Natural killer cell (primary cell): ENCODE measurements around the gene CNN1. TPM values are rescaled to one million over a fixed set of nuclear protein-coding genes. Genes with fewer than 3 reads are reported as not detected.
"Not testable (repeated sequence)": the region's sequence is repeated elsewhere in the genome, so short reads cannot be mapped to it uniquely, and the experiment has no call there.

Experiments used
- ATAC-seq, 3 donors: fragments of 150-1000 bp in 2 of 3; fragments of 200-7000 bp in 1 of 3; cut with Tn5 transposase; 1 replicate in 1 of 3; 2 replicates in 2 of 3; pipeline ENCODE4 v1.10.0; 2021; ENCODE audit warnings: mild to moderate bottlenecking in 2 of 3, moderate library complexity in 2 of 3
- DNase-seq, 2 donors: peaks; one replicate each; pipeline versions ENCODE4 v3.0.0 to v3.0.0-alpha.2; 2013 to 2021; ENCODE audit warnings: mixed read lengths in 1 of 2
- H3K27ac ChIP-seq: one replicate; pipeline ENCODE4 v1.5.1; 2013; ENCODE audit warnings: mild to moderate bottlenecking, low read length
- H3K27me3 ChIP-seq: one replicate; pipeline ENCODE4 v1.6.1; 2013; ENCODE audit warnings: low read length; ENCODE audit not compliant: control insufficient read depth, insufficient read depth
- H3K36me3 ChIP-seq: one replicate; pipeline ENCODE4 v1.6.1; 2013; ENCODE audit warnings: low read length; ENCODE audit not compliant: control insufficient read depth, insufficient read depth
- H3K4me1 ChIP-seq: one replicate; pipeline ENCODE4 v1.6.1; 2013; ENCODE audit warnings: low read length; ENCODE audit not compliant: control insufficient read depth, insufficient read depth
- H3K4me3 ChIP-seq: one replicate; pipeline ENCODE4 v1.5.1; 2013; ENCODE audit warnings: low read length
- H3K9me3 ChIP-seq: one replicate; pipeline ENCODE4 v1.6.1; 2013; ENCODE audit warnings: low read length; ENCODE audit not compliant: control insufficient read depth, insufficient read depth
- H3K27ac Mint-ChIP-seq, 2 donors: one replicate each; pipeline ENCODE4 v1.8.0; 2022; ENCODE audit warnings: mild to moderate bottlenecking in 2 of 2, mixed read lengths in 2 of 2, moderate library complexity in 1 of 2
- H3K27me3 Mint-ChIP-seq, 2 donors: one replicate each; pipeline ENCODE4 v1.8.0; 2022; ENCODE audit warnings: low read depth in 2 of 2, mixed read lengths in 2 of 2
- H3K36me3 Mint-ChIP-seq: one replicate; pipeline ENCODE4 v1.8.0; 2022; ENCODE audit warnings: mixed read lengths
- H3K4me1 Mint-ChIP-seq, 2 donors: one replicate each; pipeline ENCODE4 v1.8.0; 2022; ENCODE audit warnings: mixed read lengths in 2 of 2
- H3K4me3 Mint-ChIP-seq: one replicate; pipeline ENCODE4 v1.8.0; 2022; ENCODE audit warnings: mild to moderate bottlenecking, moderate library complexity, mixed read lengths
- H3K9me3 Mint-ChIP-seq, 2 donors: one replicate each; pipeline ENCODE4 v1.8.0; 2022; ENCODE audit warnings: mixed read lengths in 2 of 2
- WGBS: methylation state at CpG from one replicate; pipeline ENCODE4 v1.1.7; 2013; ENCODE audit warnings: missing lambda C conversion rate; ENCODE audit not compliant: insufficient coverage; 5-methylcytosine and 5-hydroxymethylcytosine counted together
- intact Hi-C: fragments of 100-400 bp; cut with micrococcal nuclease; formaldehyde crosslinking; loops from one replicate; pipeline ENCODE4 v1.14.2; 2022
- total RNA-seq, 4 donors: library from RNA; stranded (reverse); fragments of 120-200 nt in 1 of 4; gene quantifications; one replicate each; pipeline versions ENCODE4 v1.2.3 to v1.2.4, GENCODE V29; 2013 to 2022
- TF ChIP-seq, protein P1 (sequence below): fragments of 200-600 bp; IDR thresholded peaks from one replicate; pipeline ENCODE4 v1.8.0; 2022; ENCODE audit warnings: antibody characterized with exemption

The CNN1 gene
- total RNA-seq, 3 donors from 2014 or later (not counting 1 experiment from before 2014, with no cell fraction given): not detected

DNA sequence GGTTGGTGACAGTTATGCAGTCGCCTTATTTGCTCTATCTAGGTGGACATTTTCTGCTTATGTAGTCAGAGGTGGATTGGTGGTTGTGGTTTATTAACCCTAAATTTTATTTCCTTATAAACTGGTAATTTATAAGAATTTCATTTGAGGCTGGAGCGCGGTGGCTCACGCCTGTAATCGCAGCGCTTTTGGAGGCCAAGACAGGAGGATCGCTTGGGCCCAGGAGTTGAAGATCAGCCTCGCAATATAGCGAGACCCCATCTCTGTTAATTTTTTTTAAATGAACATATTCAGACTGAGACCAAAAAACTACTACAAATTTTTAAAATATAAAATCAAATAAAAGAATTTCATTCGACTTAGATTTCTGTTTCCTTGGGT, 59.4 kb downstream of the CNN1 start:
- H3K27me3 ChIP-seq: no peaks in the 10 kb centered on the region
- no peak for DNase-seq
- no peaks in the 10 kb centered on the region for H3K9me3 ChIP-seq
- H3K9me3 Mint-ChIP-seq: no peaks in the 10 kb centered on the region
- intact Hi-C loops: no loop called here
- H3K4me1 Mint-ChIP-seq: peaks cover 30 to 35% of the 10 kb centered on the region in 2 donors
- no peaks in the 10 kb centered on the region for H3K36me3 Mint-ChIP-seq
- no peaks in the 10 kb centered on the region for H3K36me3 ChIP-seq
- H3K27ac ChIP-seq: no peak overlapping the region
- 65% methylated on average over 9 of the region's 10 CpGs for WGBS
- peak overlapping the region; percentile 90 for H3K4me3 Mint-ChIP-seq
- no peak for ATAC-seq
- H3K4me1 ChIP-seq: peaks cover 16% of the 10 kb centered on the region
- H3K4me3 ChIP-seq: peak overlapping the region; percentile 78
- TF ChIP-seq, protein P1, sequence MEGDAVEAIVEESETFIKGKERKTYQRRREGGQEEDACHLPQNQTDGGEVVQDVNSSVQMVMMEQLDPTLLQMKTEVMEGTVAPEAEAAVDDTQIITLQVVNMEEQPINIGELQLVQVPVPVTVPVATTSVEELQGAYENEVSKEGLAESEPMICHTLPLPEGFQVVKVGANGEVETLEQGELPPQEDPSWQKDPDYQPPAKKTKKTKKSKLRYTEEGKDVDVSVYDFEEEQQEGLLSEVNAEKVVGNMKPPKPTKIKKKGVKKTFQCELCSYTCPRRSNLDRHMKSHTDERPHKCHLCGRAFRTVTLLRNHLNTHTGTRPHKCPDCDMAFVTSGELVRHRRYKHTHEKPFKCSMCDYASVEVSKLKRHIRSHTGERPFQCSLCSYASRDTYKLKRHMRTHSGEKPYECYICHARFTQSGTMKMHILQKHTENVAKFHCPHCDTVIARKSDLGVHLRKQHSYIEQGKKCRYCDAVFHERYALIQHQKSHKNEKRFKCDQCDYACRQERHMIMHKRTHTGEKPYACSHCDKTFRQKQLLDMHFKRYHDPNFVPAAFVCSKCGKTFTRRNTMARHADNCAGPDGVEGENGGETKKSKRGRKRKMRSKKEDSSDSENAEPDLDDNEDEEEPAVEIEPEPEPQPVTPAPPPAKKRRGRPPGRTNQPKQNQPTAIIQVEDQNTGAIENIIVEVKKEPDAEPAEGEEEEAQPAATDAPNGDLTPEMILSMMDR: no peak
- no peaks in the 10 kb centered on the region for H3K27me3 Mint-ChIP-seq
- peak overlapping the region; percentile 71 to 94 for H3K27ac Mint-ChIP-seq

DNA sequence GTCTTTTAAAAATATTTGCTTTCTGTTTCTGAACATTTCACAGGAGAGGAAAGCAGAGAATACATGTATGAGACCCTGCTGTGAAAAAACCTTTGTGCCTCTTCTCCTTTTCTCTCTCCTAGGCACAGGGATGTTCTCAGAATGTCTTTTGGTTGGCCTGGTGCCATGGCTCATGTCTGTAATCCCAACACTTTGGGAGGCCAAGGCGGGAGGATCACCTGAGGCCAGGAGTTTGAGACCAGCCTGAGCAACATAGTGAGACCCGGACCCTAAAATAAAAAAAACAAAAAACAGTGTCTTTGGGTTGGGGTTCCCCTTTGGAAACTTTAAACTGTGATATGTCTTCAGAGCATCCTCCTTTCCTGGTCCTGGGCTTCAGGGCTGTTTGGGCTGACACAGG, 60.1 kb downstream of the CNN1 start:
- no peaks in the 10 kb centered on the region for H3K36me3 ChIP-seq
- no peaks in the 10 kb centered on the region for H3K9me3 ChIP-seq
- H3K4me3 ChIP-seq: no peak overlapping the region
- Mint-ChIP-seq H3K27me3 (no peaks in the 10 kb centered on the region), H3K36me3 (no peaks in the 10 kb centered on the region), H3K27ac (peak overlapping the region; percentile 71 to 94), H3K9me3 (no peaks in the 10 kb centered on the region), H3K4me3 (peak overlapping the region; percentile 68), H3K4me1 (peaks cover 30 to 37% of the 10 kb centered on the region in 2 donors)
- H3K27me3 ChIP-seq: no peaks in the 10 kb centered on the region
- peaks cover 16% of the 10 kb centered on the region for H3K4me1 ChIP-seq
- intact Hi-C loops: no loop called here
- no peak for ATAC-seq
- H3K27ac ChIP-seq: no peak overlapping the region
- WGBS: 96% methylated on average over 2 of the region's 2 CpGs
- no peak for DNase-seq
- TF ChIP-seq, protein P1: no peak

DNA sequence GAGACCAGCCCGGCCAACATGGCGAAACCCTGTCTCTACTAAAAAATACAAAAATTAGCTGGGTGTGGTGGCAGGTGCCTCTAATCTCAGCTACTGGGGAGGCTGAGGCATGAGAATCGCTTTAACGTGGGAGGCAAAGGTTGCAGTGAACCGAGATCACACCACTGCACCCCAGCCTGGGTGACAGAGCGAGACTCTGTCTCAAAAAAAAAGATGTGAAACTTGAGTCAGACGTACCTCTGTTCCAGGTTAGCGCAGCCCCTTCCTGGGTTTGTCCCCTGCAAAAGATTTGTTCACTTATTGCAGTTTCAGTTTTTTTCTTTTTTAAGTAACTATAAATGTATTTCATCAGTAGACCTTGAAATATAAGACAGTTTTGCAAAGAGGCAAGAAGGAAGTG, 61.1 kb downstream of the CNN1 start:
- H3K9me3 ChIP-seq, H3K4me3 Mint-ChIP-seq, H3K36me3 Mint-ChIP-seq, H3K36me3 ChIP-seq, H3K9me3 Mint-ChIP-seq, H3K27me3 ChIP-seq, H3K27ac Mint-ChIP-seq, ATAC-seq, H3K4me3 ChIP-seq, intact Hi-C loops, H3K27me3 Mint-ChIP-seq, H3K27ac ChIP-seq, DNase-seq: not testable (repeated sequence)
- 70% methylated on average over 8 of the region's 8 CpGs for WGBS
- H3K4me1 ChIP-seq: peaks cover 16% of the 10 kb centered on the region
- H3K4me1 Mint-ChIP-seq: peaks cover 34 to 37% of the 10 kb centered on the region in 2 donors

Other genes starting within 250 kb of the CNN1 start
- not detected for gene TSPAN16, start 242.7 kb upstream of the CNN1 start, total RNA-seq
- 10 to 100 TPM; 14.3 to 20.0 (median 15.7) TPM for gene RAB3D, start 199.2 kb upstream of the CNN1 start, total RNA-seq
- 10 to 100 TPM; 25.0 to 29.9 (median 29.5) TPM for gene TMEM205, start 192.6 kb upstream of the CNN1 start, total RNA-seq
- 10 to 100 TPM; 86.9 to 94.9 (median 91.8) TPM for gene CCDC159, start 192.3 kb upstream of the CNN1 start, total RNA-seq
- 10 to 100 TPM; 13.3 to 21.1 (median 16.1) TPM for gene PLPPR2, start 183.4 kb upstream of the CNN1 start, total RNA-seq
- gene SWSAP1, start 164.2 kb upstream of the CNN1 start, total RNA-seq: 1 to 10 TPM; 2.1 to 2.9 (median 2.8) TPM
- 10 to 100 TPM in 2 of 3 donors, 1 to 10 TPM in 1; 7.6 to 10.7 (median 10.3) TPM for gene EPOR, start 154.5 kb upstream of the CNN1 start, total RNA-seq
- gene RGL3, start 119.5 kb upstream of the CNN1 start, total RNA-seq: under 1 TPM in 1 of 3 donors, not detected in 2; 0.48 TPM
- not detected for gene ODAD3, start 103.7 kb upstream of the CNN1 start, total RNA-seq
- gene PRKCSH, start 103.2 kb upstream of the CNN1 start, total RNA-seq: 100 to 1,000 TPM; 320 to 367 (median 327) TPM
- gene ELAVL3, start 57.8 kb upstream of the CNN1 start, total RNA-seq: not detected
- gene ZNF653, start 33.0 kb upstream of the CNN1 start, total RNA-seq: 10 to 100 TPM in 2 of 3 donors, 1 to 10 TPM in 1; 9.9 to 15.4 (median 10.8) TPM
- 10 to 100 TPM; 23.6 to 24.5 (median 24.1) TPM for gene ECSIT, start 9.7 kb upstream of the CNN1 start, total RNA-seq
- 10 to 100 TPM; 46.4 to 54.2 (median 50.0) TPM for gene ELOF1, start 20.4 kb downstream of the CNN1 start, total RNA-seq
- gene ACP5, start 38.8 kb downstream of the CNN1 start, total RNA-seq: 10 to 100 TPM; 14.9 to 20.3 (median 18.8) TPM
- gene ZNF627, start 58.6 kb downstream of the CNN1 start, total RNA-seq: 1 to 10 TPM; 4.7 to 7.5 (median 4.9) TPM
- gene ZNF823, start 200.1 kb downstream of the CNN1 start, total RNA-seq: 1 to 10 TPM; 3.2 to 7.1 (median 5.2) TPM
- 1 to 10 TPM; 6.5 to 9.6 (median 7.1) TPM for gene ZNF441, start 228.1 kb downstream of the CNN1 start, total RNA-seq